Osteocyte (in vitro differentiated cells): ENCODE measurements around the gene FH. TPM values are rescaled to one million over a fixed set of nuclear protein-coding genes. Genes with fewer than 3 reads are reported as not detected.

Experiments used
- DNase-seq: peaks from one replicate; pipeline ENCODE4 v3.0.0; 2021; ENCODE audit warnings: mixed read lengths; ENCODE audit not compliant: unreplicated experiment; ENCODE audit errors: extremely low spot score
- H3K27ac Mint-ChIP-seq: one replicate; pipeline ENCODE4 v1.8.0; 2021; ENCODE audit warnings: mild to moderate bottlenecking, mixed read lengths; ENCODE audit not compliant: unreplicated experiment
- H3K27me3 Mint-ChIP-seq: one replicate; pipeline ENCODE4 v1.8.0; 2021; ENCODE audit warnings: mixed read lengths; ENCODE audit not compliant: unreplicated experiment
- H3K36me3 Mint-ChIP-seq: one replicate; pipeline ENCODE4 v1.8.0; 2021; ENCODE audit warnings: mixed read lengths; ENCODE audit not compliant: unreplicated experiment
- H3K4me1 Mint-ChIP-seq: one replicate; pipeline ENCODE4 v1.8.0; 2021; ENCODE audit warnings: mixed read lengths; ENCODE audit not compliant: unreplicated experiment
- H3K4me3 Mint-ChIP-seq: one replicate; pipeline ENCODE4 v1.8.0; 2021; ENCODE audit warnings: mild to moderate bottlenecking, moderate library complexity, mixed read lengths; ENCODE audit not compliant: unreplicated experiment
- H3K9me3 Mint-ChIP-seq: one replicate; pipeline ENCODE4 v1.8.0; 2021; ENCODE audit warnings: mixed read lengths; ENCODE audit not compliant: unreplicated experiment
- total RNA-seq: library from RNA; stranded (reverse); gene quantifications from 2 replicates; pipeline ENCODE4 v1.2.1, GENCODE V29; 2021
- TF ChIP-seq, protein P1 (sequence below): fragments of 200-600 bp; sonication (generic); IDR thresholded peaks from 2 replicates; pipeline ENCODE4 v1.5.0; 2021; ENCODE audit warnings: antibody characterized with exemption, mild to moderate bottlenecking, moderate library complexity

Gene FH
- total RNA-seq, 1 donor from 2014 or later, result 61.1 TPM

DNA sequence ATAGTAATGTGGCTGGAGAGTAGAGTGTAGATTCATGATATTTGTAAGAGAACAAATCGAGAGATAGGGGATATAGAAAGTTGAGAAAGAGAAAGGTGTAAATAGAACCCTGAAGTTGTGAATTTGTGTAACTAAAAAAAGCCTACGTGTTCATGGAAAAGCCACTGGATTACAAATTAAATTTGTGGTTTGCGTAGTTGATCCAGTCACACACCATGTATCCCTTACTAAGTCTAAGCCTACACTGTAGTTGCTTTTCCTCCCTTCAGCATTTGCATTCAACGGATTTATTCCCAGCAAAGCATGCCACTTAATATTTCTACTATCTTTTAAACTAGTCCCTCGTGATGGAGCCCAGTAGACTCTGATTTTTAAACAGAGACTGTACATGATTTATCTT is 37.5 kb upstream of the FH start:
- no peaks in the 10 kb centered on the region for H3K4me1 Mint-ChIP-seq
- H3K9me3 Mint-ChIP-seq, result no peaks in the 10 kb centered on the region
- TF ChIP-seq, protein P1, sequence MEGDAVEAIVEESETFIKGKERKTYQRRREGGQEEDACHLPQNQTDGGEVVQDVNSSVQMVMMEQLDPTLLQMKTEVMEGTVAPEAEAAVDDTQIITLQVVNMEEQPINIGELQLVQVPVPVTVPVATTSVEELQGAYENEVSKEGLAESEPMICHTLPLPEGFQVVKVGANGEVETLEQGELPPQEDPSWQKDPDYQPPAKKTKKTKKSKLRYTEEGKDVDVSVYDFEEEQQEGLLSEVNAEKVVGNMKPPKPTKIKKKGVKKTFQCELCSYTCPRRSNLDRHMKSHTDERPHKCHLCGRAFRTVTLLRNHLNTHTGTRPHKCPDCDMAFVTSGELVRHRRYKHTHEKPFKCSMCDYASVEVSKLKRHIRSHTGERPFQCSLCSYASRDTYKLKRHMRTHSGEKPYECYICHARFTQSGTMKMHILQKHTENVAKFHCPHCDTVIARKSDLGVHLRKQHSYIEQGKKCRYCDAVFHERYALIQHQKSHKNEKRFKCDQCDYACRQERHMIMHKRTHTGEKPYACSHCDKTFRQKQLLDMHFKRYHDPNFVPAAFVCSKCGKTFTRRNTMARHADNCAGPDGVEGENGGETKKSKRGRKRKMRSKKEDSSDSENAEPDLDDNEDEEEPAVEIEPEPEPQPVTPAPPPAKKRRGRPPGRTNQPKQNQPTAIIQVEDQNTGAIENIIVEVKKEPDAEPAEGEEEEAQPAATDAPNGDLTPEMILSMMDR, result no peak
- H3K36me3 Mint-ChIP-seq, result no peaks in the 10 kb centered on the region
- H3K27me3 Mint-ChIP-seq, result peaks cover 36% of the 10 kb centered on the region
- H3K4me3 Mint-ChIP-seq, result no peak overlapping the region
- DNase-seq, result no peak
- no peak overlapping the region for H3K27ac Mint-ChIP-seq

DNA sequence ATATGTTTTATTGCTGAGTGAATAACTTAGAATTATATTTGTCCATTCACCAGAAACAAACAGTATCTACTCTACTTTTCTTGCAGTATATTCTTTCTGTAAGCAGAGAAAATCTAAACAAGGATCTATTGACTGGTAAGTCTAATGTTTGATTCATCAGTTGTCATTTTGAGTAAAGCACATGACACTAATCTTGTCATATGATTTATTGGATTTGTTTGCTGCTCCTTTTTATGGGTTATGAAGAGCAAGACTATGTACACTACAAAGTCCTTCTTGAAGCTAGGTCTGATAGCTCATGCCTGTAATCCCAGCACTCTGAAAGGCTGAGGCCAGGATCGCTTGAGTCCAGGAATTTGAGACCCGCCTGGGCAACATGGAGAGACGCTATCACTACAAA is 36.0 kb upstream of the FH start:
- H3K27me3 Mint-ChIP-seq, result peaks cover 29% of the 10 kb centered on the region
- H3K4me1 Mint-ChIP-seq, result no peaks in the 10 kb centered on the region
- no peaks in the 10 kb centered on the region for H3K9me3 Mint-ChIP-seq
- no peak overlapping the region for H3K27ac Mint-ChIP-seq
- H3K36me3 Mint-ChIP-seq, result no peaks in the 10 kb centered on the region
- TF ChIP-seq, protein P1, result no peak
- no peak for DNase-seq
- H3K4me3 Mint-ChIP-seq, result no peak overlapping the region

DNA sequence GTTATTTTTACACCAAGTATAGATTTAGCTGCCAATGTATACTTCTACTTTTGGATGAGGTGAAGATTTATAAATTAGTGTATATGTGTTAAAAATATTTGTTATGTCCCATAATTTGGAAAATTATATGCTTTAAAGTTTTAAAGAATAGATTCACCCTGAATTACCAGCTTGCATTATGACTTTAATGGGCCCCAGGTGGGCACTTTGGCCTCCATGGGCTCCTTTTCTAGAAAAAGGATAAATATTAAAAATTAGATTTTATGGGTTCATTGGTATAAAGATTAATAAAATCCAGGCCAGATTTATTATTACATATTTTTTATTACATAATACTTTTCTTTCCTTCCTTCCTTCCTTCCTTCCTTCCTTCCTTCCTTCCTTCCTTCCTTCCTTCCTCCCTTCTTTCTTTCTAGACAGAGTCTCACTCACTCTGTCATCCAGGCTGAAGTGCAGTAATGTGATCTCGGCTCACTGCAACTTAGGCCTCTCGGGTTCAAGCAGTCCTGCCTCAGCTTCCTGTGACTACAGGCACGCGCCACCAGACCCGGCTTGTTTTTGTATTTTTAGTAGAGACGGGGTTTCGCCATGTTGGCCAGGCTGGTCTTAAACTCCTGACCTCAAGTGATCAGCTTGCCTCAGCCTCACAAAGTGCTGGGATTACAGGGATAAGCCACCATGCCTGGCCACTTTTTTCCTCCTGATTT is 34.5 kb upstream of the FH start:
- no peak for DNase-seq
- no peaks in the 10 kb centered on the region for H3K9me3 Mint-ChIP-seq
- TF ChIP-seq, protein P1, result no peak
- H3K4me1 Mint-ChIP-seq, result no peaks in the 10 kb centered on the region
- H3K27me3 Mint-ChIP-seq, result peaks cover 26% of the 10 kb centered on the region
- no peak overlapping the region for H3K27ac Mint-ChIP-seq
- H3K4me3 Mint-ChIP-seq, result no peak overlapping the region
- no peaks in the 10 kb centered on the region for H3K36me3 Mint-ChIP-seq

DNA sequence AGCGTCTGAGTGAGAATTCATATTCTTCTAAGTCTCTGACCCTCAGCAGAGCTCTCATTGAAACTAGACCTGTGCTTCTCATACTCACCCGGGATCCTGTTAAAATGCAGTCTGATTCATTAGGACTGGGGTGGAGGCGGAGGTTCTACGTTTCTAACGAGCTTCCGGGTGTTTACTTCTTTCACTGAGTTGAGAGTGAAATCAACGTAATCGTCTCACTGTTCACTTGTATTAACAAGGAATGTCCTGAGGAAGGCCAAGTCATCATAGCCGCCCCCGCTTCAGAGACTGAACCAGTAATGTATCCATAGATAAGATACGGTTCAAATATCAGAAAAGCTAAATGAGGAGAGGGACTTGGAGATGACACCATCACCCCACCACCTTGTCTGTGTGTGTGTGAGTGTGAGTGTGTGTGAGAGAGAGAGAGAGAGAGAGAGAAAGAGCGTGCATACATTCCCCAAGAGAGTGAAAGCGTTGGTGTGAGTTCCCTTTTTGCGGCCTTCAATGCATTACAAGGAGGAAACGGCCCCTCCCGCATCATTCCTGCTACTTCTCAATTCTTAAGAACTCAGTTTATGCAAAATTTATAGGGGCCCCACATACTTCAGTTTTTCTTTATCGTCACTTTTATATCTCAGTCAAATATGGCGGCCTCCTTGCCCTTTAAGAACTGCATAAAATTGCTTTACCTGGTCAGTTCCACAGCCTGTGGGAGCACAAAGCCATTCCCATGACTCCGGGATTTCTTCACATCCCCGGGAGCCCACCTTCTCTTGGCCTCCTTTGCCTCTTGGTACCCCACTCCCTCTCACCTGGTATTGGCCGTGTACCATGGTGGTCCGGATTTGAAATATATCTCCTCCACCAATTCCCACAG is 32.4 kb upstream of the FH start:
- TF ChIP-seq, protein P1, result no peak
- no peak for DNase-seq

DNA sequence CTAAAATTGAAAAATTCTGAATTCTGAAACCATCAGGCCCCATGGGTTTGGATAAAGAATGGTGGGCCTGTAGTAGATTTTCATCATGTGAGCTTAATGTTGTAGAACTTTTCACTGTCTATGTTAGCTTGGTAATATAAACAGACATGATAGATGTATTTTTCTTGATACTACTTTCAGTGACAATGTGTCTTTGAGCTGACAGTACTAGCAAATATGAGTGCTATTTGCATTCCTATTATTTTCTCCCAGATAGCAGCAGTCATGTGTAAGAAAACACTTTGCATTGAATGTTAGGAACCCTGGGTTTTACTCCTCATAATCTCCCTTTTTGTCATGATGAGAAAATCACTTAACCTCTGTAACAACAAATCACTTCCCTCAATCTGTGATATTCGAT is 30.8 kb upstream of the FH start:
- H3K27ac Mint-ChIP-seq, result no peak overlapping the region
- no peak for DNase-seq
- no peaks in the 10 kb centered on the region for H3K9me3 Mint-ChIP-seq
- peaks cover 46% of the 10 kb centered on the region for H3K27me3 Mint-ChIP-seq
- H3K4me3 Mint-ChIP-seq, result no peak overlapping the region
- H3K4me1 Mint-ChIP-seq, result no peaks in the 10 kb centered on the region
- TF ChIP-seq, protein P1, result no peak
- no peaks in the 10 kb centered on the region for H3K36me3 Mint-ChIP-seq

More for the DNA sequence above, 32.4 kb upstream of the FH start:
- no peak overlapping the region for H3K27ac Mint-ChIP-seq
- H3K27me3 Mint-ChIP-seq, result peaks cover 32% of the 10 kb centered on the region
- no peaks in the 10 kb centered on the region for H3K4me1 Mint-ChIP-seq
- H3K36me3 Mint-ChIP-seq, result no peaks in the 10 kb centered on the region
- no peaks in the 10 kb centered on the region for H3K9me3 Mint-ChIP-seq
- no peak overlapping the region for H3K4me3 Mint-ChIP-seq
